Omental fat pad (tissue), 4 donors: ENCODE data around the gene PRKG2. TPM values are rescaled to one million over a fixed set of nuclear protein-coding genes. Genes with fewer than 3 reads are reported as not detected.

Experiments
- ATAC-seq: fragments of 150-250 bp; one replicate; pipeline ENCODE4 v1.9.1; 2016; ENCODE audit warnings: mild to moderate bottlenecking, moderate library complexity; ENCODE audit not compliant: low FRiP score
- DNase-seq: peaks from one replicate; pipeline ENCODE4 v3.0.0-alpha.2; 2019; ENCODE audit warnings: low spot score
- total RNA-seq, 4 donors: library from RNA; depleted of rRNA; stranded (reverse); fragments of >200 nt; gene quantifications; one replicate each; pipeline ENCODE4 v1.1.0, GENCODE V29; 2016
- TF ChIP-seq, protein P1 (sequence below), 3 donors: fragments of 450-650 bp; IDR thresholded peaks; one replicate each; pipeline ENCODE4 v1.5.1; 2016 to 2017; ENCODE audit warnings: antibody characterized with exemption in 3 of 3, mild to moderate bottlenecking in 3 of 3, moderate library complexity in 2 of 3

PRKG2 gene
- total RNA-seq, 4 donors from 2014 or later: 0.13 to 1.2 (median 1.1) TPM; not detected in 1

GRCh38 chr4:81131066-81131465 is 84.0 kb downstream of the PRKG2 start:
- DNase-seq (no peak), ATAC-seq (no peak)
- TF ChIP-seq, protein P1, sequence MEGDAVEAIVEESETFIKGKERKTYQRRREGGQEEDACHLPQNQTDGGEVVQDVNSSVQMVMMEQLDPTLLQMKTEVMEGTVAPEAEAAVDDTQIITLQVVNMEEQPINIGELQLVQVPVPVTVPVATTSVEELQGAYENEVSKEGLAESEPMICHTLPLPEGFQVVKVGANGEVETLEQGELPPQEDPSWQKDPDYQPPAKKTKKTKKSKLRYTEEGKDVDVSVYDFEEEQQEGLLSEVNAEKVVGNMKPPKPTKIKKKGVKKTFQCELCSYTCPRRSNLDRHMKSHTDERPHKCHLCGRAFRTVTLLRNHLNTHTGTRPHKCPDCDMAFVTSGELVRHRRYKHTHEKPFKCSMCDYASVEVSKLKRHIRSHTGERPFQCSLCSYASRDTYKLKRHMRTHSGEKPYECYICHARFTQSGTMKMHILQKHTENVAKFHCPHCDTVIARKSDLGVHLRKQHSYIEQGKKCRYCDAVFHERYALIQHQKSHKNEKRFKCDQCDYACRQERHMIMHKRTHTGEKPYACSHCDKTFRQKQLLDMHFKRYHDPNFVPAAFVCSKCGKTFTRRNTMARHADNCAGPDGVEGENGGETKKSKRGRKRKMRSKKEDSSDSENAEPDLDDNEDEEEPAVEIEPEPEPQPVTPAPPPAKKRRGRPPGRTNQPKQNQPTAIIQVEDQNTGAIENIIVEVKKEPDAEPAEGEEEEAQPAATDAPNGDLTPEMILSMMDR (IDR thresholded peaks at IDR 0.05): no peak

- DNase-seq (no peak), ATAC-seq (no peak)
- TF ChIP-seq, protein P1 (IDR thresholded peaks at IDR 0.05): no peak
Measured at GRCh38 chr4:81130569-81130968, 84.5 kb downstream of the PRKG2 start.

- TF ChIP-seq, protein P1 (IDR thresholded peaks at IDR 0.05): no peak
- ATAC-seq (no peak), DNase-seq (no peak)
Measured at GRCh38 chr4:81120055-81120454, 95.0 kb downstream of the PRKG2 start.

GRCh38 chr4:81118086-81118485 is 96.9 kb downstream of the PRKG2 start:
- DNase-seq (no peak), ATAC-seq (no peak)
- TF ChIP-seq, protein P1 (IDR thresholded peaks at IDR 0.05): no peak

DNA sequence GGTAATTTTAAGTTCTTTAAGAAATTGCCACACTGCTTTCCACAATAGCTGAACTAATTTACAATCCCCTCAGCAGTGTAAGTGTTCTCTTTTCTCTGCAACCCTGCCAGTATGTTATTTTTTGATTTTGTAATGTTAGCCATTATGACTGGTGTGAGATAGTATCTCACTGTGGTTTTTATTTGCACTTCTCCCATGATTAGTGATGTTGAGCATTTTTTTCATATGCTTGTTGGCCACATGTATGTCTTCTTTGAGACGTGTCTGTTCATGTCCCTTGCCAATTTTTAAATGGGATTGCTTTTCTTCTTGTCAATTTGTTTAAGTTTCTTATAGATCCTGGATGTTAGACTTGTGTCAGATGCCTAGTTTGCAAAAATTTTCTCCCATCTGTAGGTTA is 98.5 kb downstream of the PRKG2 start:
- no peak for DNase-seq
- TF ChIP-seq, protein P1 (IDR thresholded peaks at IDR 0.05): no peak
- ATAC-seq: no peak

GRCh38 chr4:81113024-81113423 is 102.0 kb downstream of the PRKG2 start:
- TF ChIP-seq, protein P1 (IDR thresholded peaks at IDR 0.05): no peak
- DNase-seq (no peak), ATAC-seq (no peak)

DNA sequence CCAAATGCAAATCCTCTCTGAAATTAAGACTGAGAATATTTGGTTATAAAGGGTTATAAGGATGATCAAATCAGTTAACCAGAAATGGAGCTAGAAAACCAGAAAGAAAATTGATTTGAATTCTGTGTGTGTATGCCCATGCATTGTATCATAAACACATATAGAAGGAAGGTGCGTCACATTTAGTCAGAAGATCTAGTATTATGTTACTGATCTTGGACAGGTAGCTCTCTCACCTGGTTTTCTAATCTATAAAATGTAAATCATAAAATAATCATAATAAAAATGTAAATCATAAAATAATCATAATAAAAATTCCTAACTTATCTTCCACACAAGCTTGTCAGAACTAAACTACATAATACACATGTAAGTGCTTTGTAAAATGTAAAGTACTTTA is 105.7 kb downstream of the PRKG2 start:
- ATAC-seq (no peak), DNase-seq (no peak)
- TF ChIP-seq, protein P1 (IDR thresholded peaks at IDR 0.05): no peak
